ENCODE data around the gene PARD6B.
"Not testable (repeated sequence)": the region's sequence is repeated elsewhere in the genome, so short reads cannot be mapped to it uniquely, and the experiment has no call there.

PARD6B gene

DNA sequence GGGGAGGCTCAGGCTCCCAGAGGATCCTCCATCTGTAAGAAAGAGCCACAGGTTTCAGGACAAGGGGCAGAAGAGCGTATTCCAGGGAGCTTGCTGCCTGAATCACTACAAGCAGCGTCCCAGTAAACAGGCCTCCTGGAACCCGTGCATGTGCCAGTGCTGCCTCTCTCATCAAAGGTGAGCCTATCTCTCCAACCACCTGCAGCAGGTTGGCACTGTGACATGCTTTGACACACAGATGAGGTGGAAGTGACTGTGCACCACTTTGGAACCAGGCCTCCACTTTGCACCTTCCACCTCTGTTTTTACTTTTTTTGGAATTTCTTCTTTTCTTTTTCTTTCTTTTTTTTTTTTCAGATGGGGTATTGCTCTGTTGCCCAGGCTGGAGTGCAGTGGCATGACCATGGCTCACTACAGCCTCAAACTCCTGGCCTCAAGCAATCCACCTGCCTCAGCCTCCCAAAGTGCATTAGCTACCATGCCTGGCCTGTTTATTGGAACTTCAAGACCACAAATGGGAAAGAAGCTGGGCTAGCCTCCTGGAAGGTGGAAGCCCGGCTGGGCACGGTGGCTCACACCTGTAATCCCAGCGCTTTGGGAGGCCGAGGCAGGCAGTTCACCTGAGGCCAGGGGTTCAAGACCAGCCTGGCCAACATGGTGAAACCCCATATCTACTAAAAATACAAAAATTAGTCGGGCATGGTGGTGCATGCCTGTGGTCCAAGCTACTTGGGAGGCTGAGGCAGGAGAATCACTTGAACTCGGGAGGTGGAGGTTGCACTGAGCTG is 27.5 kb upstream of the PARD6B start:
- DNase-seq (ENCODE audit: low read depth): not testable (repeated sequence)

GRCh38 chr20:50704514-50704913 is 26.9 kb upstream of the PARD6B start:
- no peak for DNase-seq (ENCODE audit: low read depth)

DNA sequence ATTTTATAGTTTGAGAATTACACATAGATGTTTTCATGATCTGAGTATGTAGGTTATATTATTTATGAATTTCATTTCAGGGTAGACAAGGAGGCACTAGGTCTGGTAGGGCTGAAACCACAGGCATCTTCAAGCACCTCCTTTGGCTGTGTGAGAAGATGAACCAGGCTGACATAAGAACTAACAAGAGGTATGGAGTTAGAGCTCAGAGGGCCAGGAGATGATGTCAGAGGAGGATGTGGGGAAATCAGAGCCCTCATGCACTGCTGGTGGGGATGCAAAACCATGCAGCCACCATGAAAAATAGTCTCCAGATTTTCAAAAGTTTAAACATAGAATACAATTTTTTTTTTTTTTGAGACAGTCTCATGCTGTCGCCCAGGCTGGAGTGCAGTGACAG is 26.4 kb upstream of the PARD6B start:
- no peak for DNase-seq (ENCODE audit: low read depth)

DNA sequence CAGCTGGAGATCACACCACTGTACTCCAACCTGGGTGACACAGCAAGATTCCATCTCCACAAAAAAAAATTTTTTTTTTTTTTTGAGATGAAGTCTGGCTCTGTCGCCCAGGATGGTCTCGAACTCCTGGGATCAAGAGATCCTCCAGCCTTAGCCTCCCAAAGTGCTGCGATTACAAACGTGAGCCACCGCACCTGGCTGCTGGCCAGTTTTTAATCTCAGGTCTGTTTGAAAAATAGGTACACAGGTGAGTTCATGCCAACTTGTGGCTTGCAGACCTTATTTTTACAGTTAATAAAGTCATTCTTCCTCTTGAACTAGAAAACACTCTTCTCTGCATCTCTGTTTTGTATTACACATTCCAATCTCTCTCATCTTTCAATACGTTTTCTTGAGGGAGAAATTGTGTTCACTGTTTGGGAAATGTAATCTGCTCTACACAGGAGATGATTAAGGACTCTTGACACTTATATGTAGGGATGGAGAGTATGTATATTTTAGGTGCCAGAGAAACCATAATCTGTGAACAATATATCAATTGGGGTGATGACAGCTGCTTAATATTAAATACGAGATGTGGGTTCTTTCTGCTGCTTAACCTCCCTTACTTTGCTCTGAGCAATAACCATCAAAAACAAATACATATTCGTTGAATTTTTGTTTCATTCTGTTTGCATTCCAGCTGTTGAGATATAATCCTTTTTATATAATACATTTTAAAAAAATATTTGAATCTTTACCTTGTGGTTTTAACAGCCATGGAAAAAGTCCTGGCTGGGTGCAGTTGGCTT is 22.3 kb upstream of the PARD6B start:
- DNase-seq (ENCODE audit: low read depth): no peak

DNA sequence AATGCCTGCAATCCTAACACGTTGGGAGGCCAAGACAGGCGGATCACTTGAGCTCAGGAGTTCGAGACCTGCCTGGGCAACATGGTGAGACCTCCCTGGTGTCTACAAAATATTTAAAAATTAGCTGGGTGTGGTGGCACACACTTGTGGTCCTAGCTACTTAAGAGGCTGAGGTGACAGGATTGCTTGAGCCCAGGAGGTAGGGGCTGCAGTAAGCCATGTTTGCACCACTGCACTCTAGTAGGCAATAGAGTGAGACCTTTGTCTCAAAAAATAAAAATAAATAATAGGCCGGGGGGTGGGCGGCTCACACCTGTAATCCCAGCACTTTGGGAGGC is 21.8 kb upstream of the PARD6B start:
- no peak for DNase-seq (ENCODE audit: low read depth)

- DNase-seq (ENCODE audit: low read depth): no peak
Measured at GRCh38 chr20:50710492-50711063, 20.8 kb upstream of the PARD6B start.

- DNase-seq (ENCODE audit: low read depth): no peak
Measured at GRCh38 chr20:50711113-50711825, 20.1 kb upstream of the PARD6B start.

GRCh38 chr20:50712771-50713656 is 18.4 kb upstream of the PARD6B start:
- no peak for DNase-seq (ENCODE audit: low read depth)

DNA sequence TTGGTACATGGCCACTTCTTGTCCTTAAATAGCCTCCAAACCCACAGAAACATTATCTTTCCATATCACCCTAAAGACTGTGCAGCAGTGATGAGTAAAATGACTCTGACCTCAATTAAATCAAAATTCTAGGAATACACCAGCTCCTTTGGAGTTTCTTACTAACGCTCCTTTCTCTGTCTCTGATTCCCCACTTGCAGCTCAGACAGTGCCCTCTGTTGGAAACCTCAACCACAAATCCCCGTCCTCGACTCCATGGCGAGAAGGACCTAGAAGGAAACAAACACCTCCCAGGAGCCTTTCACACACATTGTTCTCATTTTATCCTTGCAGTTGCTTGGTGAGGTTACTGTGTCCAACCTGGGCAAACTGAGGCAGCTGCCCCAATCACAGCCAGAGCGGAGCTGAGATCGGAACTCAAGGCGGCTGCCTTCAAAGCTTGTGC is 17.7 kb upstream of the PARD6B start:
- DNase-seq (ENCODE audit: low read depth): no peak

GRCh38 chr20:50714426-50714825 is 17.0 kb upstream of the PARD6B start:
- DNase-seq (ENCODE audit: low read depth): not testable (repeated sequence)

GRCh38 chr20:50715694-50716093 is 15.7 kb upstream of the PARD6B start:
- DNase-seq (ENCODE audit: low read depth): no peak

- no peak for DNase-seq (ENCODE audit: low read depth)
Measured at GRCh38 chr20:50716518-50716917, 14.9 kb upstream of the PARD6B start.

GRCh38 chr20:50717312-50717711 is 14.1 kb upstream of the PARD6B start:
- DNase-seq (ENCODE audit: low read depth): no peak

DNA sequence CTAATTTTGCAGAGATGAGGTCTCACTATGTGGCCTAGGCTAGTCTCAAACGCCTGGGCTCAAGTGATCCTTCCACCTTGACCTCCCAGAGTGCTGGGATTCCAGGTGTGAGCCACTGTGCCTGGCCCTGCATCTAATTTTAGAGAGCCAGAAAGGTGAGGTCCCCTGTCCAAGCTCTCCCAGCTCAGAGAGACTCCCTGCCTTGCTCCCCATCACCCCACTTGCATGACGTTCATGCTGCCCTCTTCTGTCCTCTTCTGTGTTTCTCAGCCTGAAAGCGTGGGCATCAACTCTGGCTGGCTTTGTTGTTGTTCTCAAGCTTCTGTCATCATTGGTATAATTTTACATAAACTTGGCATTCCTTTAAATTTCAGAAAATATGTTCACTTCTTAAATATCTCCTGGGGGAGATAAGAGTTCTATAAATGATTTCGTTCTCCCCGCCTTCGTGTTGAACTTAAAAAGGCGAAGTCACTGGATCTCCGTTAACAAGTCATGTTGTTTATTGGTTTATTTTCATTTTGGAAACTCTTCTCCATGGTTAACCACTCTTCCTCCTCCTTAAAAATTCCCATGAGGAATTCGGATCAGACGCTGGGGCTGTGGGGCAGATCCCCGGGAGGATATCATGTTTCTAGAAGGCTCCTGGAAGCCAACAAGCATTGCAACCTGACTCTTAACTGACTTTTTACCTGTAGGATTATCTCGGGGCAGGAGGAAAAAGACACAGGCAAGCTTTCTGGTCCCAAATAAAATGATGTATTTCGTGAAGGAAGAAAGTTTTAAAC is 13.2 kb upstream of the PARD6B start:
- DNase-seq (ENCODE audit: low read depth): no peak

- DNase-seq (ENCODE audit: low read depth): no peak
Measured at GRCh38 chr20:50719328-50719727, 12.1 kb upstream of the PARD6B start.

- no peak for DNase-seq (ENCODE audit: low read depth)
Measured at GRCh38 chr20:50720026-50720425, 11.4 kb upstream of the PARD6B start.

GRCh38 chr20:50720582-50720981 is 10.8 kb upstream of the PARD6B start:
- DNase-seq (ENCODE audit: low read depth): no peak

DNA sequence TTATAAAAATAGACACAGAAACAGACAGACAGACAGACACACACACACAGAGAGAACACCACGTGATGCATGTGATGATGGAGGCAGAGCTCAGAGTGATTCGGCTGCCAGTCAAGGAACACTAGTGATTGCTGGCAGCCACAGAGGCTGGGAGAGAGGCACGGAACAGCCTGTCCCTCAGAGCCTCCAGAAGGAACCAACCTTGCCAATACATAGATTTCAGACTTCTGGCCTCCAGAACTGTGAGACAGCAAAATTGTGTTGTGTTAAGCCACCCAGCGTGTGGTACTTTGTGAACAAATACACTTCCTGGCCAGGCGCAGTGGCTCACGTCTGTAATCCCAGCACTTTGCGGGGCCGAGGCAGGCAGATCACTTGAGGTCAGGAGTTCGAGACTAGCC is 9.5 kb upstream of the PARD6B start:
- DNase-seq (ENCODE audit: low read depth): no peak

- no peak for DNase-seq (ENCODE audit: low read depth)
Measured at GRCh38 chr20:50722424-50723155, 8.8 kb upstream of the PARD6B start.

DNA sequence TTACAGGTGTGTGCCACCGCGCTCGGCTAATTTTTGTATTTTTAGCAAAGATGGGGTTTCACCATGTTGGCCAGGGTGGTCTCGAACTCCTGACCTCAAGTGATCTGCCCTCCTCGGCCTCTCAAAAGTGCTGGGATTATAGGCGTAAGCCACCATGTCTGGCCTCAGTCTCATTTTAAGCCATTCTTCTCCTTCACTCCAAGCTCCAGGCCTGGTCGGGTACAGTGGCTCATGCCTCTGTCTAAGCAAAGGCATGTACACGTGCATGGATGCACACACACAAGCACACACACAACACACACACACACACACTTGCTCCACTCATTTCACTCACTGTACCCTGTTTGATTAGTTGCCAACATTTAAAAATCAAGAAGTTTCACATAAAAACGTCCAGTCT is 7.7 kb upstream of the PARD6B start:
- DNase-seq (ENCODE audit: low read depth): no peak
